ENCODE data around the gene SLC37A3. TPM values are rescaled to one million over a fixed set of nuclear protein-coding genes. Genes with fewer than 3 reads are reported as not detected.
A peak's percentile ranks its signal among the peaks of the same experiment; 100 is the strongest.

The SLC37A3 gene
- total RNA-seq, 1 donor from 2014 or later, result 62.3 TPM

DNA sequence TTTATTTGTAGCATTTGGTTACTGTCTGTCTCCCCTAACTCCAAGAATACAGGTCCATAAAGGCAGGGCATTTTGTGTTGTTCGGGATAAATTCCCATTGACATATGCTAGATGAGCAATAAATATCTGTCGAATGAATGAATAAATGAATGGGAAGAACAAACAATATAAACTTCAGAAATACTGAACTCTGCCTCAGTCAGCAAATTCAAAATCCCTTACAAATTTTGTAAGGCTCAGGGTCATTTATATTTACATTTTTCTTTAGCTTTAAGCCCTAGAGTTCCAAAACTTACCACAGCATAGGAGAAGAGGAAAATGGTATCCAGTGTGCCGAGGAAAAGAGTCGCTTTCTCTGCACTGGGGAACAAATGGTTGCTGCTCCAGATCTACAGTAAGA lies 29.0 kb downstream of the SLC37A3 start:
- Mint-ChIP-seq H3K27me3 (no peaks in the 10 kb centered on the region), H3K9me3 (ENCODE audit: low read depth) (peaks cover 2% of the 10 kb centered on the region), H3K36me3 (ENCODE audit: insufficient read depth) (peaks cover 18% of the 10 kb centered on the region), H3K4me1 (ENCODE audit: low read depth) (peaks cover 3% of the 10 kb centered on the region), H3K27ac (no peak overlapping the region), H3K4me3 (ENCODE audit: low read depth) (no peak overlapping the region)
- no peak for DNase-seq (ENCODE audit: low spot score, unreplicated experiment)
- TF ChIP-seq, protein P1, sequence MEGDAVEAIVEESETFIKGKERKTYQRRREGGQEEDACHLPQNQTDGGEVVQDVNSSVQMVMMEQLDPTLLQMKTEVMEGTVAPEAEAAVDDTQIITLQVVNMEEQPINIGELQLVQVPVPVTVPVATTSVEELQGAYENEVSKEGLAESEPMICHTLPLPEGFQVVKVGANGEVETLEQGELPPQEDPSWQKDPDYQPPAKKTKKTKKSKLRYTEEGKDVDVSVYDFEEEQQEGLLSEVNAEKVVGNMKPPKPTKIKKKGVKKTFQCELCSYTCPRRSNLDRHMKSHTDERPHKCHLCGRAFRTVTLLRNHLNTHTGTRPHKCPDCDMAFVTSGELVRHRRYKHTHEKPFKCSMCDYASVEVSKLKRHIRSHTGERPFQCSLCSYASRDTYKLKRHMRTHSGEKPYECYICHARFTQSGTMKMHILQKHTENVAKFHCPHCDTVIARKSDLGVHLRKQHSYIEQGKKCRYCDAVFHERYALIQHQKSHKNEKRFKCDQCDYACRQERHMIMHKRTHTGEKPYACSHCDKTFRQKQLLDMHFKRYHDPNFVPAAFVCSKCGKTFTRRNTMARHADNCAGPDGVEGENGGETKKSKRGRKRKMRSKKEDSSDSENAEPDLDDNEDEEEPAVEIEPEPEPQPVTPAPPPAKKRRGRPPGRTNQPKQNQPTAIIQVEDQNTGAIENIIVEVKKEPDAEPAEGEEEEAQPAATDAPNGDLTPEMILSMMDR (IDR thresholded peaks at IDR 0.05; ENCODE audit: unreplicated experiment), result no peak

DNA sequence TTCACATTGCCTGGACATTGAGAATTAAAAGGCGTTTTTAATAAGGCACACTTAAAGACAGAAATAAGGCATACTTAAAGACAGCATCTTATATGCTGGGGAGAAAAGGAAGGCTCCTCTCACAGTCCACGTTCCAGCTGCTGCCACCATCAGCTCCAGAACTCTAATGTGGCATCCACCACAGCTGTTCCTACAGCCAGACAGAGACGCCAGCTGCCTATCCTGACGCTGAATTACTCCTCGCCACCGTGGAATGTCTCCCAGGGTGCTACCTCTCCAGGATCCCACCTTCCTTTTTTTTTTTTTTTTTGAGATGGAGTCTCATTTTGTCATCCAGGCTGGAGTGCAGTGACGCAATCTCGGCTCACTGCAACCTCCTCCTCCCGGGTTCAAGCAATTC lies 30.8 kb downstream of the SLC37A3 start:
- peak overlapping the region; percentile 24 for H3K27ac Mint-ChIP-seq
- no peak for DNase-seq (ENCODE audit: low spot score, unreplicated experiment)
- TF ChIP-seq, protein P1 (IDR thresholded peaks at IDR 0.05; ENCODE audit: unreplicated experiment), result no peak
- H3K27me3 Mint-ChIP-seq, result no peaks in the 10 kb centered on the region
- no peak overlapping the region for H3K4me3 Mint-ChIP-seq (ENCODE audit: low read depth)
- peaks cover 23% of the 10 kb centered on the region for H3K36me3 Mint-ChIP-seq (ENCODE audit: insufficient read depth)
- peaks cover 3% of the 10 kb centered on the region for H3K9me3 Mint-ChIP-seq (ENCODE audit: low read depth)
- peaks cover 3% of the 10 kb centered on the region for H3K4me1 Mint-ChIP-seq (ENCODE audit: low read depth)

DNA sequence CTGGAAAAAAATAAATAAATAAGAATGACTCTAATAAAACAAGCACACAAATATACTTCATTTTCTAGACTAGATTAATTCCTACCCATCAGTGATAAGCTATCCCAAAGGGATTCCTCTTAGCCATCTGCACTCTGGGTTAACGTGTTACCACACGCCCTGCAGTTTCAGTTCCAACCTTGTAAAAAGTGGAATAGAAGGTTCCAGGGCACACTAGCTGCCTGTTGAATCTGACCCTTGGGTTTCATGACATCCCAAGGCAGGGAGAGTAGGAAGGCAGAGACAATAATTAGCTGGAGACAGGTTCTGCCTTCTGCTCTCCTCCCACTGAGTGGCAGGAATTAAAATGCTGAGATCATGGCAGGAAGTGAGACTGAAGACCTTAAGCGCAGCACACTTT lies 33.5 kb downstream of the SLC37A3 start:
- peaks cover 3% of the 10 kb centered on the region for H3K4me1 Mint-ChIP-seq (ENCODE audit: low read depth)
- DNase-seq (ENCODE audit: low spot score, unreplicated experiment), result no peak
- TF ChIP-seq, protein P1 (IDR thresholded peaks at IDR 0.05; ENCODE audit: unreplicated experiment), result no peak
- peaks cover 32% of the 10 kb centered on the region for H3K36me3 Mint-ChIP-seq (ENCODE audit: insufficient read depth)
- no peak overlapping the region for H3K27ac Mint-ChIP-seq
- no peak overlapping the region for H3K4me3 Mint-ChIP-seq (ENCODE audit: low read depth)
- no peaks in the 10 kb centered on the region for H3K27me3 Mint-ChIP-seq
- H3K9me3 Mint-ChIP-seq (ENCODE audit: low read depth), result peaks cover 6% of the 10 kb centered on the region

DNA sequence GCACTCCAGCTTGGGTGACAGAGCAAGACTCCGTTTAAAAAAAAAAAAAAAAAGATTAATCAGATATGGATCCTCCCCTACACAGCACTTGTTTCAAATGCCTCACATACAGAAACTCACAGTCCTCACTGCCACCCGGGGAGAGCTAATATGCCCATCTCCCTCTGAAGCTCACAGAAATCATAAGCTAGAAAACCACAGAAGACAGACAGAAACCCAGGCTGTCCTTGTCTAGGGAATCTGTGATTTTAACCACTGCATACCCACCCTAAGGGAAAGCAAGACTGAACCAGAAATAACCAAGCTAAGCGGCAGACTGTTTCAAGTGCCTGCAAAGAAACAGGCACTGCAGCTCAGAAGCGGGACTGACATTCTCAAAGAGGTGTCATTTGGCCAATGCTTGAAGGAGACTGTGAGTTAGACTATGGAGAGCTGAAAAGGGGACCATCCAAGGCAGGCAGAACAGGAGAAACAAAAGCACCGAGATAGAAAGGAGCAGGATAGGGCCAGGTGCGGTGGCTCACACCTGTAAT lies 37.6 kb downstream of the SLC37A3 start:
- H3K36me3 Mint-ChIP-seq (ENCODE audit: insufficient read depth), result peaks cover 24% of the 10 kb centered on the region

DNA sequence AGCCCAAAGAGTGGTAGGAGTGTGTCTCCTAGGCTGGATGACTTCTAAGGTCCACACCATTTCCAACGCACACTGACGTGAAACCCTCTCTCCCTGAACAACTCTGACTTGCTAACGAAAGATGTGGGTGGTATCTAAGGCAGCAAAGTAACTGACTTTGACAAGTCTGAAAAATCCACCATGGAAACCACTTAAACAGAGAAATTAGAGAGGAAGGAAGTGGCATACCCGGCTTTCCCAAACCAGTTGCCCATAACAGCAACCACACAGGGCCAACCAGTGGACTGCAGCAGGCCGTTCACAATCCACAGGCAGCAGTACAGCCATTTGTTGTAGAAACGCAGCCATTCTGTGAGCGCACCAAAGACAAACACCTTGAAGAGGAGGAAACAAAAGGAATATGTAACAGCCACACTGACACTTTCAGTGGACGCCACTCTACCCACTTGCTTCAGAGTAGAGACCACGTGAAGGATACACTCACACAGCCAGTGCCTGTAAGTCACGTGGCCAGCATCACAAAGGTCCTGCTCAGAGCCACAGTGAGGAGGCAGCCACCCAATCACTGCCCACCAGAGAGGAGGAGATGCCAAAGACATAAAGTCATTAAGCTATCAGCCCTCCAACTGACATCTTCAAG lies 39.8 kb downstream of the SLC37A3 start:
- peaks cover 3% of the 10 kb centered on the region for H3K9me3 Mint-ChIP-seq (ENCODE audit: low read depth)
- no peak overlapping the region for H3K27ac Mint-ChIP-seq
- no peaks in the 10 kb centered on the region for H3K4me1 Mint-ChIP-seq (ENCODE audit: low read depth)
- H3K4me3 Mint-ChIP-seq (ENCODE audit: low read depth), result no peak overlapping the region
- peaks cover 25% of the 10 kb centered on the region for H3K36me3 Mint-ChIP-seq (ENCODE audit: insufficient read depth)
- no peak for DNase-seq (ENCODE audit: low spot score, unreplicated experiment)
- H3K27me3 Mint-ChIP-seq, result no peaks in the 10 kb centered on the region
- TF ChIP-seq, protein P1 (IDR thresholded peaks at IDR 0.05; ENCODE audit: unreplicated experiment), result no peak

More for the DNA sequence above, 37.6 kb downstream of the SLC37A3 start:
- no peak overlapping the region for H3K4me3 Mint-ChIP-seq (ENCODE audit: low read depth)
- no peaks in the 10 kb centered on the region for H3K27me3 Mint-ChIP-seq
- TF ChIP-seq, protein P1 (IDR thresholded peaks at IDR 0.05; ENCODE audit: unreplicated experiment), result no peak
- peaks cover 6% of the 10 kb centered on the region for H3K9me3 Mint-ChIP-seq (ENCODE audit: low read depth)
- DNase-seq (ENCODE audit: low spot score, unreplicated experiment), result no peak
- peak overlapping the region; percentile 89 for H3K27ac Mint-ChIP-seq
- no peaks in the 10 kb centered on the region for H3K4me1 Mint-ChIP-seq (ENCODE audit: low read depth)

Measured in progenitor cell of endocrine pancreas (in vitro differentiated cells).